Central memory CD8-positive, alpha-beta T cell (primary cell): ENCODE results near the gene CACHD1.
"Not testable (repeated sequence)": the region's sequence is repeated elsewhere in the genome, so short reads cannot be mapped to it uniquely, and the experiment has no call there.

Experiments
- ATAC-seq: fragments of 150-1000 bp; cut with Tn5 transposase; replicated peaks from 2 replicates; pipeline ENCODE4 v1.10.0; 2022; ENCODE audit warnings: mild to moderate bottlenecking, moderate FRiP score, moderate number of reproducible peaks; ENCODE audit not compliant: poor library complexity, severe bottlenecking; ENCODE audit errors: extremely low read depth
- DNase-seq, 2 donors: peaks; one replicate each; pipeline ENCODE4 v3.0.0; 2021; ENCODE audit warnings: low spot score in 2 of 2
- H3K27ac Mint-ChIP-seq: one replicate; pipeline ENCODE4 v1.8.0; 2022; ENCODE audit warnings: low read depth, mild to moderate bottlenecking, moderate library complexity, mixed read lengths
- H3K27me3 Mint-ChIP-seq: one replicate; pipeline ENCODE4 v1.8.0; 2022; ENCODE audit warnings: mixed read lengths
- H3K36me3 Mint-ChIP-seq: one replicate; pipeline ENCODE4 v1.8.0; 2022; ENCODE audit warnings: mild to moderate bottlenecking, moderate library complexity, mixed read lengths; ENCODE audit not compliant: insufficient read depth
- H3K4me1 Mint-ChIP-seq: one replicate; pipeline ENCODE4 v1.8.0; 2022; ENCODE audit warnings: mixed read lengths
- H3K4me3 Mint-ChIP-seq: one replicate; pipeline ENCODE4 v1.8.0; 2022; ENCODE audit warnings: mild to moderate bottlenecking, moderate library complexity, mixed read lengths
- H3K9me3 Mint-ChIP-seq: one replicate; pipeline ENCODE4 v1.8.0; 2022; ENCODE audit warnings: mixed read lengths

CACHD1 gene

DNA sequence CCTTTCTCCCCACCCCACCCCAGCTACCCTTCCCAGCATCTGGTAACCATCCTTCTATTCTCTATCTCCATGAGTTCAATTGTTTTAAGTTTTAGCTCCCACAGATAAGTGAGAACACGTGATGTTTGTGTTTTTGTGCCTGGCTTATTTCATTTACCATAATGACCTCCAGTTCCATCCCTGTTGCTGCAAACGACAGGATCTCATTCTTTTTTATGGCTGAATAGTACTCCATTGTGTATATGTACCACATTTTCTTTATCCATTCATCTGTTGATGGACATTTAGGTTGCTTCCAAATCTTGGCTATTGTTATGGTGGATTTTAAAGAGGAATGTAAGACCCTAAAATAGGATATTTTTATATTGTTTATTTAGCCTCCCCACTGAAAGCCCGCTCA, 232.7 kb downstream of the CACHD1 start:
- not testable (repeated sequence) for H3K4me3 Mint-ChIP-seq, DNase-seq, H3K9me3 Mint-ChIP-seq, H3K4me1 Mint-ChIP-seq, H3K27ac Mint-ChIP-seq, ATAC-seq, H3K36me3 Mint-ChIP-seq
- H3K27me3 Mint-ChIP-seq = peaks cover 44% of the 10 kb centered on the region

DNA sequence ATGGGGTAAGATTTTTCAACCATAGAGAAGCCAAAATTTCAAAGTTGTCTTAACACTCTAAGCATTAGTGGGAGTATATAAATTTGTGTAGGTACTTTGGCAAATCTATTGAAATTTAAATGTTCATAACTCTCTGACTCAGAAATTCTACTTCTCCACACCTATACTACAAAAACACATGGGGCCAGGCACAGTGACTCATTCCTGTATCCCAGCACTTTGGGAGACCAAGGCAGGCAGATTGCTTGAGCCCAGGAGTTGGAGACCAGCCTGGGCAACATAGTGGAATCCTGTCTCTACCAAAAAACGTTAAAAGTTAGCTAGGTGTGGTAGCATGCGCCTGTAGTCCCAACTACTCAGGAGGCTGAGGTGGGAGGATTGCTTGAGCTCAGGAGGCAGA, 233.7 kb downstream of the CACHD1 start:
- ATAC-seq (no peak), DNase-seq (no peak)
- Mint-ChIP-seq H3K36me3 (no peaks in the 10 kb centered on the region), H3K4me3 (no peak overlapping the region), H3K9me3 (no peaks in the 10 kb centered on the region), H3K4me1 (no peaks in the 10 kb centered on the region), H3K27me3 (peaks cover 44% of the 10 kb centered on the region), H3K27ac (no peak overlapping the region)

DNA sequence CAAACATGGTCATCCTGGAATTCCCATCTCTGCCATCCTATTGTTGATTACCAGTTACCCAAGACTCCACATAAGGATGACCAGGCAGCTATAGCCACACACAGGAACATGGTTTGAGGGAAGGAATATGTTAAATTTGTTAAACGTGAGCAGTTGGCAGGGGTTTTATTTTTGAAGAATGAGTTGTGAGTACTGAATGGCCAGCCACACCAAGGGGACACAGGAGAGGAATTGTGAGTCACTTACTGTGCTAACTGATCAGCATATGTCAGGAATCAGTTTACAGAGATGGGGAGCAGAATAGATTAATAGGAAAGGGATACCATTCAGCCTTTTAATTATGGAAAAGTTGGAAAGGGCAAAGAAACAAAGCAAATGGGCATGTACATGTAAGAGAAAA, 235.7 kb downstream of the CACHD1 start:
- no peak overlapping the region for H3K27ac Mint-ChIP-seq
- no peaks in the 10 kb centered on the region for H3K36me3 Mint-ChIP-seq
- H3K4me3 Mint-ChIP-seq = no peak overlapping the region
- H3K4me1 Mint-ChIP-seq = no peaks in the 10 kb centered on the region
- no peak for ATAC-seq
- DNase-seq = no peak
- H3K27me3 Mint-ChIP-seq = peaks cover 24% of the 10 kb centered on the region
- H3K9me3 Mint-ChIP-seq = no peaks in the 10 kb centered on the region

DNA sequence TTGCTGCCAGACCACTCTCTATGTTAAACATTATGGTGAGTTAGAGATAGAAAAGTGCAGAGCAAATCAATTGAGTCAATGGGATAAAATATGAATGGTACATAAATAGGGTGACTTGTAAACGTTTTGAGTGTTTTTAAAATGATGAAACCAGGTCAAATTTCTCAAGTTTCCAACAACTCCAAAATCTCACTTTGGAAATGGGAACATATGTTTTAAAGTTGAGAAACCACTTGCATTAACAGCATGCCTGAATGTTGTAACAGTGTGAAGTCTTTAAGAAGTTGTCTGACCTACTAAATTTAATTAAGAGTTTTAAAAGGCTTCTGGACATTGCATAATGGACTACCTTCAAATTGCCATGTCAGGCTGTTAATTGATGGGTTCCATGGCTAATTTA, 241.3 kb downstream of the CACHD1 start:
- H3K4me3 Mint-ChIP-seq = no peak overlapping the region
- H3K36me3 Mint-ChIP-seq = no peaks in the 10 kb centered on the region
- H3K27me3 Mint-ChIP-seq = peaks cover 9% of the 10 kb centered on the region
- no peak overlapping the region for H3K27ac Mint-ChIP-seq
- no peaks in the 10 kb centered on the region for H3K9me3 Mint-ChIP-seq
- H3K4me1 Mint-ChIP-seq = no peaks in the 10 kb centered on the region
- DNase-seq = no peak
- no peak for ATAC-seq

DNA sequence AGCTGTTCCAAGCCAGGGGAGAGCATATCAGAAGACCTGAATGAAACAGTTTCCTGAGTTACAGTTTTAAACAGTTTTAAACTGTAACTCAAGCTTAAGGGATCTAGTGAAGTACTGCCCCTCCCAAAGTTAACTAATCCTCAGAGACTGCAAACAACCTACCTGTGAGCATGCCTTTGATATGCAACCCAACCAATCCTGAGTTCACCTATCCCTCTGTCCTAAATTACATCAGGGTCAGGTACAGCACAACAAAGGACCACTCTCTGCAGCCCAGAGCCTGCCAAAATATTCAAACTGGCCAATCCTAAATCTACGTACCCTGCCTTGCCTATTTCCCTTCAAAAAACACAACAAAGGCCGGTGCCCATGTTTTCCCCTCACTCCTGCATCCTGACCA, 242.1 kb downstream of the CACHD1 start:
- peaks cover 10% of the 10 kb centered on the region for H3K27me3 Mint-ChIP-seq
- no peak for ATAC-seq
- no peaks in the 10 kb centered on the region for H3K36me3 Mint-ChIP-seq
- no peak for DNase-seq
- H3K27ac Mint-ChIP-seq = no peak overlapping the region
- H3K9me3 Mint-ChIP-seq = no peaks in the 10 kb centered on the region
- no peak overlapping the region for H3K4me3 Mint-ChIP-seq
- H3K4me1 Mint-ChIP-seq = no peaks in the 10 kb centered on the region

DNA sequence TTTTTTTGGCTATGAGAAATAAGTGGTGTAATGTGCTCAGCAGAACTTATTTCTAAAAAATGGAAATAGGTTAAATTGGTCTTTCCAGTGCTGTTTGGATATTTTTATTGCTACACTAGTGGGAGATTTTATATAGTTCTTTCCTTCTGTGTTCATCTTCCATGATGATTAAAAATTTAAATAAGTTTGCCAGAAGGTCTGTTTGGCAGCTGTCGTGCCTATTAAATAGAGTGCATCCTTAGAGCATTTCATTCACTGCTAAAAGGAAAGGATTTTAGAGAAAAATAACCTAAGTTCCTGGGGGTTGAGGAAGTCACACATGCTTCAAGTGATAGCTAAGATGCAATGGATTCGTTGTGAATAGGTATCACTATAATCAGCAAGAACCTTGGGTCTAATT, 245.3 kb downstream of the CACHD1 start:
- ATAC-seq (no peak), DNase-seq (no peak)
- Mint-ChIP-seq H3K9me3 (peaks cover 8% of the 10 kb centered on the region), H3K4me1 (no peaks in the 10 kb centered on the region), H3K27ac (no peak overlapping the region), H3K4me3 (no peak overlapping the region), H3K36me3 (no peaks in the 10 kb centered on the region), H3K27me3 (peaks cover 35% of the 10 kb centered on the region)

DNA sequence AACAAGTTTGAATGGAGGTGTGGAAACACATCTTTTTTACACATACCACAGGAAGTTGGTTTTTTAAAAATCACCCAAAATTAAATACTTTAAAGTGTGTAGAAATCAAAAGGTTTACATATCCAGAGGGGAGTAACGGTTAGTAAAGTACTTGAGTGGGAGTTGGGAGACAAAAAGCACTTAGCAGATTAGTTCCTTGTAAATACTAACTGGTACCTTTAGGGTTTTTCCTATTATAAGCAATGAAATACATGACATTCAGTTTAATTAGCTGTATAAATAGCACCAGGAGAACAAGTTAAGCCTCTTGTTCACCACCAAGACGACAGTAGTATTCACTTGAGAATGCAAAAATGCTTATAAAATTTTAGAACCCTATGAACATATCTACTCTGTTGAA, 251.2 kb downstream of the CACHD1 start:
- Mint-ChIP-seq H3K27ac (no peak overlapping the region), H3K4me3 (no peak overlapping the region), H3K36me3 (no peaks in the 10 kb centered on the region), H3K27me3 (peaks cover 85% of the 10 kb centered on the region), H3K4me1 (no peaks in the 10 kb centered on the region), H3K9me3 (peaks cover 8% of the 10 kb centered on the region)
- no peak for ATAC-seq
- no peak for DNase-seq

DNA sequence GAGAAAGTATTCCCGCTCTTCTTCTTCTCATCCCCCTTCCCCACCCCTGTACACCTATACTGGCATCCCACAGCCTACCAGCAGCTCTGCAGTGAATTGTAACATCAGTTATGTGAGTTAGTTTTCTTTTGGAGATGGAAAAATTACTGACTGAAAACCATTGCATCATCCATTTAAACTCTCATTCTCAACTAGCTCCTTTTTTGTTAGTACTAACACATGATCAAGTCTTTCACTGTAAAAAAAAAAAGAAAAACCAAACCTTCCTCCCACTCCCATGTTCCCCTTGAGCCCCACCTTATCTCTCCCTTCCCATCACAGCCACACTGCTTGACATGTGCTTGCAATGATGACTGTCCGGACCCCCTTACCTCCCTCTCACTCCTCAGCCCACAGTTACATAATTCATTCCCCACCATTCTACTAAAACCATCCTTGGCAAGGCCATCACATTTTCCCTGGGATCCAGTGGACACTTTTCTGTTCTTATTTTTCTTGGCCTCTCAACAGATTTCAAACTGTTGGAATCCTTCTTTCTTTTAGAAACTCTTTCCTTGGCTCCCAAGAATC, 251.7 kb downstream of the CACHD1 start:
- H3K4me1 Mint-ChIP-seq = no peaks in the 10 kb centered on the region
- no peaks in the 10 kb centered on the region for H3K36me3 Mint-ChIP-seq
- DNase-seq (no peak), ATAC-seq (no peak)
- H3K27me3 Mint-ChIP-seq = peaks cover 85% of the 10 kb centered on the region
- H3K27ac Mint-ChIP-seq = no peak overlapping the region
- no peak overlapping the region for H3K4me3 Mint-ChIP-seq
- H3K9me3 Mint-ChIP-seq = peaks cover 8% of the 10 kb centered on the region

DNA sequence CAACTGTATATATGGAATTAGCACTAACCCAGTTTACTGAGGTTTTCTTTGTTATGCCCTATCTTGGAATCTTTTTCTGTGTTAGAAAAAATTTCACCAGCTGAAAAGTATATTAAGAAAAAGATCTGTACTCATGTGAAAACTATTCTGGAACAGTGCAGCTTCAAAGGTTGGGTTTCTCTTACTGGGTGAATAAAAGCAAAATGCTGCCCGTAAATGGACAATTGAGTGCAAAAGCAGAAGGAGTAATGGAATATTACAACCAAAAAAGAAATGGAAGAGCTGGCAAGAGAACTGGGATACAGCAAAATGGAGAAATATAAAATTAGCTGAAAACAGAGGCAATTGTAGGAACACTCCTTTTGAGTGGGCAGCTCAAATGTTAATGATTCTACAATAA, 257.9 kb downstream of the CACHD1 start:
- Mint-ChIP-seq H3K27ac (no peak overlapping the region), H3K4me3 (no peak overlapping the region), H3K9me3 (no peaks in the 10 kb centered on the region), H3K4me1 (no peaks in the 10 kb centered on the region), H3K36me3 (no peaks in the 10 kb centered on the region), H3K27me3 (peaks cover 32% of the 10 kb centered on the region)
- DNase-seq (no peak), ATAC-seq (no peak)

DNA sequence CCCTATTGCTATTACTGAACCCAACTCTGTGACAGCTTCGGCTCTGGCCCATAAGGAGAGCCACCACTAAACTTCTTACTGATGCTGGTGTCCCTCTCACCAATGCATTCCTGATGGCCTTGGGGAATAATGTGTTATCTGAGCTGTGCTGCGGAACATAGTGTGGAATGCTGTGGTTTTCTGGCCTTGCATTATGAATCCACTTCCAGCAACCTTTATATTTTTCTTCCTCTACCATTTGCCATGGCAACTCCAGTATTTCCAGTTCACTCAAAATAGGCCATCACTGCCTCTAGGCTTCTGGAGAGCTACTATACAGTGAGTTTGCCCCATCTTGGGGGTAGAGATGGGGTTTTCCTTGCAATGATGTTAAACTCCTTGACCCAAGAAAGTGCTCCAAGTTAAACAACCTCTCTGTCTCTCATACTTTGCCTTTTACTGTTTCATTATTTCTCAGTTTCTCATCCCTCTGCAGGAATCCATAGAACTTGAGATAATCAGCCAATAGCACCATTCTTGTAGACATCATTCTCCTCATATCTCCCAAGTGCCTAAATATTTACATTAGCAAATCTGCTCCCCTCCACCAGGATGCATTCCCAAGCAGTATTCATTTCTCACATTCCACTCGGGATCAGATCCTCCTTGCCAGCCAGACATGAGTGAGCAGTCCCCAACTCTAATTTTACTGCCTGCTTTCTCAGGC, 263.8 kb downstream of the CACHD1 start:
- no peaks in the 10 kb centered on the region for H3K27me3 Mint-ChIP-seq
- H3K9me3 Mint-ChIP-seq = no peaks in the 10 kb centered on the region

DNA sequence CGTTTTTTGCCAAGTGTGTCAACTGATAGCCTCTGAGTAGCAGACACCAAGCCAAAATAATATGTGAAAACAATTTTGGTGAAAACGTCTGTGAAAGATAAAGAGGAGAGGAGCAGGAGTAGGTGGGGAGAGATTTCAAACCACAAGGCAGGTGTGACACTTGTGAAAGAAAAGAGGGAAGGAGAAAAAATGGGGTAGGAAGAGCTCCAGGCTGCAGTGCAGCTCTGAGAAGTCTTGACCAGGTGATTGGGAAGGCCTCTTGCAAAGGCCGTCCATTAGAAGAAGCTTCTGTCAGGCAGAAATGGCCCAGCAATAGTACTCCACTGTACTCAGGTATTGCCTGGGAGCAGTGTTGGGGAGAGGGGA, 264.3 kb downstream of the CACHD1 start:
- H3K27me3 Mint-ChIP-seq = no peaks in the 10 kb centered on the region
- H3K4me1 Mint-ChIP-seq = no peaks in the 10 kb centered on the region
- no peaks in the 10 kb centered on the region for H3K9me3 Mint-ChIP-seq
- H3K4me3 Mint-ChIP-seq = no peak overlapping the region
- ATAC-seq = no peak
- no peak overlapping the region for H3K27ac Mint-ChIP-seq
- no peaks in the 10 kb centered on the region for H3K36me3 Mint-ChIP-seq
- DNase-seq = no peak

More for the DNA sequence above, 263.8 kb downstream of the CACHD1 start:
- H3K4me3 Mint-ChIP-seq = no peak overlapping the region
- H3K4me1 Mint-ChIP-seq = no peaks in the 10 kb centered on the region
- no peak overlapping the region for H3K27ac Mint-ChIP-seq
- H3K36me3 Mint-ChIP-seq = no peaks in the 10 kb centered on the region
- DNase-seq (no peak), ATAC-seq (no peak)

DNA sequence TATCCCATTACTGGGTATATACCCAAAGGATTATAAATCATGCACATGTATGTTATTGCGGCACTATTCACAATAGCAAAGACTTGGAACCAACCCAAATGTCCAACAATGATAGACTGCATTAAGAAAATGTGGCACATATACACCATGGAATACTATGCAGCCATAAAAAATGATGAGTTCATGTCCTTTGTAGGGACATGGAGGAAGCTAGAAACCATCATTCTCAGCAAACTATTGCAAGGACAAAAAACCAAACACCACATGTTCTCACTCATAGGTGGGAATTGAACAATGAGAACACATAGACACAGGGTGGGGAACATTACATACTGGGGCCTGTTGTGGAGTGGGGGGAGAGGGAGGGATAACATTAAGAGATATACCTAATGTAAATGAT, 270.8 kb downstream of the CACHD1 start:
- DNase-seq, H3K36me3 Mint-ChIP-seq, H3K27me3 Mint-ChIP-seq, H3K9me3 Mint-ChIP-seq, H3K27ac Mint-ChIP-seq, H3K4me1 Mint-ChIP-seq, ATAC-seq, H3K4me3 Mint-ChIP-seq: not testable (repeated sequence)
